HepG2 (cell line): ENCODE measurements around the gene UGP2. TPM values are rescaled to one million over a fixed set of nuclear protein-coding genes. Genes with fewer than 3 reads are reported as not detected.

Experiments
- CBFB ChIP-seq: sonication (generic); formaldehyde crosslinking; IDR thresholded peaks from 2 replicates; pipeline ENCODE4 v1.4.0; 2020; ENCODE audit warnings: missing genetic modification reagents
- GTF3A ChIP-seq: sonication (generic); formaldehyde crosslinking; conservative IDR thresholded peaks from 2 replicates; pipeline ENCODE4 v1.4.0; 2020; ENCODE audit warnings: mild to moderate bottlenecking, missing genetic modification reagents
- HDAC6 ChIP-seq: fragments of 200-600 bp; sonication (generic); IDR thresholded peaks from 2 replicates; pipeline ENCODE4 v1.7.0; 2017; ENCODE audit warnings: mild to moderate bottlenecking, antibody characterized with exemption, low read length, low read depth
- JUND ChIP-seq: sonication (generic); formaldehyde crosslinking; IDR thresholded peaks from 2 replicates; pipeline ENCODE4 v1.8.0; 2022; ENCODE audit warnings: mild to moderate bottlenecking, missing genetic modification reagents
- MED1 ChIP-seq: sonication (generic); formaldehyde crosslinking; IDR thresholded peaks from 2 replicates; pipeline ENCODE4 v1.4.0; 2020; ENCODE audit warnings: missing genetic modification reagents
- NONO ChIP-seq, 2 experiments: fragments of 450-650 bp in 1 of 2; sonication (generic) in 1 of 2; formaldehyde crosslinking in 1 of 2; IDR thresholded peaks in 1 of 2; conservative IDR thresholded peaks in 1 of 2; 2 replicates each; pipeline versions ENCODE4 v1.6.1 to v1.8.0; 2017 to 2022; ENCODE audit warnings: mild to moderate bottlenecking in 1 of 2, missing genetic modification reagents in 1 of 2, moderate library complexity in 1 of 2
- SCMH1 ChIP-seq: sonication (generic); formaldehyde crosslinking; IDR thresholded peaks from 2 replicates; pipeline ENCODE4 v1.9.0; 2021; ENCODE audit warnings: missing genetic modification reagents, mild to moderate bottlenecking, borderline replicate concordance
- STAG1 ChIP-seq: sonication (generic); formaldehyde crosslinking; IDR thresholded peaks from 2 replicates; pipeline ENCODE4 v1.4.0; 2020; ENCODE audit warnings: missing genetic modification reagents
- XRCC5 ChIP-seq: fragments of 200-400 bp; formaldehyde crosslinking; optimal IDR thresholded peaks from 2 replicates; pipeline ENCODE3; 2017; ENCODE audit warnings: mild to moderate bottlenecking, low read length
- ZFP1 ChIP-seq: IDR thresholded peaks from 2 replicates; pipeline ENCODE4 v1.6.1; 2016
- ZNF160 ChIP-seq: sonication (generic); formaldehyde crosslinking; IDR thresholded peaks from 2 replicates; pipeline ENCODE4 v1.8.0; 2022; ENCODE audit warnings: mild to moderate bottlenecking, inconsistent platforms, missing genetic modification reagents
- ZNF496 ChIP-seq: sonication (generic); formaldehyde crosslinking; IDR thresholded peaks from 2 replicates; pipeline ENCODE4 v1.8.1; 2023; ENCODE audit warnings: mild to moderate bottlenecking, moderate library complexity, missing genetic modification reagents; ENCODE audit not compliant: insufficient replicate concordance
- ZNF558 ChIP-seq: sonication (generic); formaldehyde crosslinking; IDR thresholded peaks from 2 replicates; pipeline ENCODE4 v1.9.0; 2022; ENCODE audit warnings: mild to moderate bottlenecking, missing genetic modification reagents, borderline replicate concordance
- ZNF614 ChIP-seq: IDR thresholded peaks from 2 replicates; pipeline ENCODE4 v1.6.1; 2018; ENCODE audit warnings: missing biosample characterization, missing genetic modification reagents, inconsistent platforms, borderline replicate concordance
- polyA plus RNA-seq, 8 experiments: library from polyadenylated mRNA; depleted of rRNA in 3 of 8; stranded (reverse) in 7 of 8; unstranded in 1 of 8; fragments of >200 nt; fragmentation: Illumina TruSeq in 4 of 8; extraction: Trizol in 4 of 8; gene quantifications; 2 replicates each; pipeline versions ENCODE4 v1.2.1 to v1.2.3, GENCODE V29; 2011 to 2016; ENCODE audit warnings: low read depth in 4 of 8, missing spikeins in 1 of 8, mixed read lengths in 1 of 8; ENCODE audit not compliant: insufficient read depth in 1 of 8
- total RNA-seq, 5 experiments: library from RNA; depleted of rRNA; stranded (reverse); fragments of >200 nt; fragmentation: Illumina TruSeq; extraction: Trizol; gene quantifications; 2 replicates each; pipeline ENCODE4 v1.2.3, GENCODE V29; 2016; ENCODE audit warnings: low read depth in 1 of 5
- TF ChIP-seq, protein P1 (sequence below): sonication (generic); formaldehyde crosslinking; conservative IDR thresholded peaks from 2 replicates; pipeline ENCODE4 v1.4.0; 2020; ENCODE audit warnings: missing genetic modification reagents
- TF ChIP-seq, protein P2 (sequence below): sonication (generic); formaldehyde crosslinking; IDR thresholded peaks from 2 replicates; pipeline ENCODE4 v1.4.0; 2020; ENCODE audit warnings: missing genetic modification reagents
- TF ChIP-seq, protein P3 (sequence below): sonication (generic); formaldehyde crosslinking; IDR thresholded peaks from 2 replicates; pipeline ENCODE4 v1.4.0; 2020; ENCODE audit warnings: missing genetic modification reagents, borderline replicate concordance
- TF ChIP-seq, protein P4 (sequence below): sonication (generic); formaldehyde crosslinking; conservative IDR thresholded peaks from 2 replicates; pipeline ENCODE4 v1.8.0; 2022; ENCODE audit warnings: mild to moderate bottlenecking, moderate library complexity, missing genetic modification reagents
- TF ChIP-seq, protein P5 (sequence below): sonication (generic); formaldehyde crosslinking; IDR thresholded peaks from 2 replicates; pipeline ENCODE4 v1.4.0; 2020; ENCODE audit warnings: mild to moderate bottlenecking, low read depth, missing genetic modification reagents

The UGP2 gene
- total and polyA plus RNA-seq, 2 of the 13 experiments (the other 11 are each of a cell fraction or from before 2014, with no cell fraction given), result 96.0 to 134 TPM

DNA sequence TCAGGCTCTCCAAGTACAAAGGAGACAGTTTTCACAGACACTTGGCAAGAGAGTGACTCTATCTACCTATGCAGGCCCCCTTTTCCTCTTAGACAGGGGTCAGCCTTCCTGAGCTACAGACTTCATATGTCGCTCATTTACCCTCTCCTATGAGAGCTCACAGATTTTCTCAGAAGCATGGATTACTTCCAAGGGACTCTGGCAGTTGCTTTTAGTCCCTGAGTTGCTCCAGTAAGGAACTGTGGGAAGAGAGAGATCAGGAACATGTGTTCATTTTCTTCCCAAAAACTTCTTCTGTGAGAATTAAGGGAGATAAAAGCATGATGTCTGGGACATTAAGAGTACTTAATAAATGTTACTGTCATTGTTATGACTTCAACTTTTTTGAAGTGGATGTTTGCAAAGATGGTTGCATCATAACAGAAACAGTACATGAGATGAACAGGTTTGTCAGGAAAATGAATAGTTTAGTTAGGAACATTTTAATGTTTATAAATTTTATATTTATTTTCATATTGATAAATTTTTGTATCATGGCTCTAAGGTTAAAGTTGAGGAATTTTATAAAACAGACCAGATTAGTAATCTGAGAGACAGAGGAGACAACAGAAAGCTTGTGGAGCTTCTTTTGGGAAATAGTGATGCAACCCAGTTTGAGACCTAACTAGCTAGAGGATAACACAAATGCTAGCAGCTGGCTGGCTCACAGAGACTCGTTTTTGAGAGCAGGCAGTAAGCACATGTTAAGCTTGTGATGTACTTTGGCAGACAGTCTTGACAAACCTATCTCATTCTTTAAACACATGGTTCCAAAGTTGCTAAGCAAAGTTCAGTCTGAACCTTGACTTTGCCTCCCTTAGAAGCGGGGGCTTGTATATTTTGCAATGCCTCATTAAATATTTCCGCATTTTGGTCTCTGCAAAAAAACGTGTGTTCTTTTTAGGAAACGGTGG, 21.7 kb upstream of the UGP2 start (continued):
- TF ChIP-seq ZFP1 (CRISPR knock-in tag), result peak; percentile 75; the same call in 1 of the 2 replicates
- TF ChIP-seq SCMH1 (CRISPR knock-in tag), result no peak
- 0 out of 2 replicates have a peak, but pooled peaks have one; percentile 38 for TF ChIP-seq JUND (CRISPR knock-in tag)
- TF ChIP-seq STAG1 (CRISPR knock-in tag), result peak; percentile 47
- TF ChIP-seq GTF3A (CRISPR knock-in tag), result no peak
- TF ChIP-seq, protein P1, sequence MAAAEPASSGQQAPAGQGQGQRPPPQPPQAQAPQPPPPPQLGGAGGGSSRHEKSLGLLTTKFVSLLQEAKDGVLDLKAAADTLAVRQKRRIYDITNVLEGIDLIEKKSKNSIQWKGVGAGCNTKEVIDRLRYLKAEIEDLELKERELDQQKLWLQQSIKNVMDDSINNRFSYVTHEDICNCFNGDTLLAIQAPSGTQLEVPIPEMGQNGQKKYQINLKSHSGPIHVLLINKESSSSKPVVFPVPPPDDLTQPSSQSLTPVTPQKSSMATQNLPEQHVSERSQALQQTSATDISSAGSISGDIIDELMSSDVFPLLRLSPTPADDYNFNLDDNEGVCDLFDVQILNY (CRISPR knock-in tag), result no peak
- TF ChIP-seq ZNF496 (CRISPR knock-in tag), result no peak
- TF ChIP-seq XRCC5, result no peak
- peak; percentile 84; the same call in 1 of the 2 replicates for TF ChIP-seq ZNF558 (CRISPR knock-in tag)
- TF ChIP-seq, protein P2, sequence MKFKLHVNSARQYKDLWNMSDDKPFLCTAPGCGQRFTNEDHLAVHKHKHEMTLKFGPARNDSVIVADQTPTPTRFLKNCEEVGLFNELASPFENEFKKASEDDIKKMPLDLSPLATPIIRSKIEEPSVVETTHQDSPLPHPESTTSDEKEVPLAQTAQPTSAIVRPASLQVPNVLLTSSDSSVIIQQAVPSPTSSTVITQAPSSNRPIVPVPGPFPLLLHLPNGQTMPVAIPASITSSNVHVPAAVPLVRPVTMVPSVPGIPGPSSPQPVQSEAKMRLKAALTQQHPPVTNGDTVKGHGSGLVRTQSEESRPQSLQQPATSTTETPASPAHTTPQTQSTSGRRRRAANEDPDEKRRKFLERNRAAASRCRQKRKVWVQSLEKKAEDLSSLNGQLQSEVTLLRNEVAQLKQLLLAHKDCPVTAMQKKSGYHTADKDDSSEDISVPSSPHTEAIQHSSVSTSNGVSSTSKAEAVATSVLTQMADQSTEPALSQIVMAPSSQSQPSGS (CRISPR knock-in tag), result peak; percentile 92
- peak; percentile 97 for TF ChIP-seq MED1 (CRISPR knock-in tag)
- peak; percentile 93 for TF ChIP-seq ZNF614 (CRISPR knock-in tag)
- TF ChIP-seq, protein P3, sequence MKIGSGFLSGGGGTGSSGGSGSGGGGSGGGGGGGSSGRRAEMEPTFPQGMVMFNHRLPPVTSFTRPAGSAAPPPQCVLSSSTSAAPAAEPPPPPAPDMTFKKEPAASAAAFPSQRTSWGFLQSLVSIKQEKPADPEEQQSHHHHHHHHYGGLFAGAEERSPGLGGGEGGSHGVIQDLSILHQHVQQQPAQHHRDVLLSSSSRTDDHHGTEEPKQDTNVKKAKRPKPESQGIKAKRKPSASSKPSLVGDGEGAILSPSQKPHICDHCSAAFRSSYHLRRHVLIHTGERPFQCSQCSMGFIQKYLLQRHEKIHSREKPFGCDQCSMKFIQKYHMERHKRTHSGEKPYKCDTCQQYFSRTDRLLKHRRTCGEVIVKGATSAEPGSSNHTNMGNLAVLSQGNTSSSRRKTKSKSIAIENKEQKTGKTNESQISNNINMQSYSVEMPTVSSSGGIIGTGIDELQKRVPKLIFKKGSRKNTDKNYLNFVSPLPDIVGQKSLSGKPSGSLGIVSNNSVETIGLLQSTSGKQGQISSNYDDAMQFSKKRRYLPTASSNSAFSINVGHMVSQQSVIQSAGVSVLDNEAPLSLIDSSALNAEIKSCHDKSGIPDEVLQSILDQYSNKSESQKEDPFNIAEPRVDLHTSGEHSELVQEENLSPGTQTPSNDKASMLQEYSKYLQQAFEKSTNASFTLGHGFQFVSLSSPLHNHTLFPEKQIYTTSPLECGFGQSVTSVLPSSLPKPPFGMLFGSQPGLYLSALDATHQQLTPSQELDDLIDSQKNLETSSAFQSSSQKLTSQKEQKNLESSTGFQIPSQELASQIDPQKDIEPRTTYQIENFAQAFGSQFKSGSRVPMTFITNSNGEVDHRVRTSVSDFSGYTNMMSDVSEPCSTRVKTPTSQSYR, result peak; percentile 36; the same call in 1 of the 2 replicates
- no peak for TF ChIP-seq CBFB (CRISPR knock-in tag)
- peak; percentile 73; the same call in 1 of the 2 replicates for TF ChIP-seq ZNF160
- TF ChIP-seq, protein P4, sequence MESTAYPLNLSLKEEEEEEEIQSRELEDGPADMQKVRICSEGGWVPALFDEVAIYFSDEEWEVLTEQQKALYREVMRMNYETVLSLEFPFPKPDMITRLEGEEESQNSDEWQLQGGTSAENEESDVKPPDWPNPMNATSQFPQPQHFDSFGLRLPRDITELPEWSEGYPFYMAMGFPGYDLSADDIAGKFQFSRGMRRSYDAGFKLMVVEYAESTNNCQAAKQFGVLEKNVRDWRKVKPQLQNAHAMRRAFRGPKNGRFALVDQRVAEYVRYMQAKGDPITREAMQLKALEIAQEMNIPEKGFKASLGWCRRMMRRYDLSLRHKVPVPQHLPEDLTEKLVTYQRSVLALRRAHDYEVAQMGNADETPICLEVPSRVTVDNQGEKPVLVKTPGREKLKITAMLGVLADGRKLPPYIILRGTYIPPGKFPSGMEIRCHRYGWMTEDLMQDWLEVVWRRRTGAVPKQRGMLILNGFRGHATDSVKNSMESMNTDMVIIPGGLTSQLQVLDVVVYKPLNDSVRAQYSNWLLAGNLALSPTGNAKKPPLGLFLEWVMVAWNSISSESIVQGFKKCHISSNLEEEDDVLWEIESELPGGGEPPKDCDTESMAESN (CRISPR knock-in tag), result peak; percentile 84
- no peak for TF ChIP-seq NONO (IDR thresholded peaks at IDR 0.05)
- peak; percentile 64; the same call in 1 of the 2 replicates for TF ChIP-seq NONO (CRISPR knock-in tag; conservative IDR thresholded peaks at IDR 0.05)
- no peak for TF ChIP-seq HDAC6
- TF ChIP-seq, protein P5, sequence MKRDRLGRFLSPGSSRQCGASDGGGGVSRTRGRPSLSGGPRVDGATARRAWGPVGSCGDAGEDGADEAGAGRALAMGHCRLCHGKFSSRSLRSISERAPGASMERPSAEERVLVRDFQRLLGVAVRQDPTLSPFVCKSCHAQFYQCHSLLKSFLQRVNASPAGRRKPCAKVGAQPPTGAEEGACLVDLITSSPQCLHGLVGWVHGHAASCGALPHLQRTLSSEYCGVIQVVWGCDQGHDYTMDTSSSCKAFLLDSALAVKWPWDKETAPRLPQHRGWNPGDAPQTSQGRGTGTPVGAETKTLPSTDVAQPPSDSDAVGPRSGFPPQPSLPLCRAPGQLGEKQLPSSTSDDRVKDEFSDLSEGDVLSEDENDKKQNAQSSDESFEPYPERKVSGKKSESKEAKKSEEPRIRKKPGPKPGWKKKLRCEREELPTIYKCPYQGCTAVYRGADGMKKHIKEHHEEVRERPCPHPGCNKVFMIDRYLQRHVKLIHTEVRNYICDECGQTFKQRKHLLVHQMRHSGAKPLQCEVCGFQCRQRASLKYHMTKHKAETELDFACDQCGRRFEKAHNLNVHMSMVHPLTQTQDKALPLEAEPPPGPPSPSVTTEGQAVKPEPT, result no peak
